IPS-18c (cell line): ENCODE measurements around the gene TACR2.

Experiments used
- H3K4me3 ChIP-seq: 2 replicates; pipeline ENCODE4 v1.7.0; 2013; ENCODE audit warnings: low read depth, mild to moderate bottlenecking, low read length, moderate library complexity; ENCODE audit not compliant: insufficient read depth
- H3K9me3 ChIP-seq: one replicate; pipeline ENCODE4 v1.6.1; 2013; ENCODE audit warnings: mild to moderate bottlenecking, low read length, moderate library complexity; ENCODE audit not compliant: control insufficient read depth, insufficient read depth

Gene TACR2

GRCh38 chr10:69416695-69417094, at the start of gene TACR2:
TSS of gene TACR2 (minus strand) at chr10:69416918. CDS start at chr10:69416323, 595 bp downstream.
- H3K9me3 ChIP-seq = no peaks in the 10 kb centered on the region
- no peak within 1 kb of the TSS for H3K4me3 ChIP-seq

- no peak overlapping the region for H3K4me3 ChIP-seq
- H3K9me3 ChIP-seq = no peaks in the 10 kb centered on the region
These were observed 49.4 kb upstream of the TACR2 start for GRCh38 chr10:69466158-69466490.

- H3K4me3 ChIP-seq = no peak overlapping the region
- H3K9me3 ChIP-seq = no peaks in the 10 kb centered on the region
These were observed 48.9 kb upstream of the TACR2 start for GRCh38 chr10:69465457-69466157.

- H3K9me3 ChIP-seq = no peaks in the 10 kb centered on the region
- H3K4me3 ChIP-seq = no peak overlapping the region
These were observed 48.2 kb upstream of the TACR2 start for GRCh38 chr10:69464801-69465401.

- no peak overlapping the region for H3K4me3 ChIP-seq
- H3K9me3 ChIP-seq = no peaks in the 10 kb centered on the region
These were observed 47.7 kb upstream of the TACR2 start for GRCh38 chr10:69464401-69464800.

- no peaks in the 10 kb centered on the region for H3K9me3 ChIP-seq
- H3K4me3 ChIP-seq = no peak overlapping the region
These were observed 47.2 kb upstream of the TACR2 start for GRCh38 chr10:69463886-69464285.

- Histone ChIP-seq H3K9me3 (no peaks in the 10 kb centered on the region), H3K4me3 (no peak overlapping the region)
These were observed 44.7 kb upstream of the TACR2 start for GRCh38 chr10:69461243-69462025.

GRCh38 chr10:69460576-69461242, 44.0 kb upstream of the TACR2 start:
- Histone ChIP-seq H3K4me3 (no peak overlapping the region), H3K9me3 (no peaks in the 10 kb centered on the region)

- H3K9me3 ChIP-seq = no peaks in the 10 kb centered on the region
- no peak overlapping the region for H3K4me3 ChIP-seq
These were observed 43.3 kb upstream of the TACR2 start for GRCh38 chr10:69459893-69460575.

GRCh38 chr10:69459101-69459790, 42.5 kb upstream of the TACR2 start:
- Histone ChIP-seq H3K9me3 (no peaks in the 10 kb centered on the region), H3K4me3 (no peak overlapping the region)

- Histone ChIP-seq H3K9me3 (no peaks in the 10 kb centered on the region), H3K4me3 (no peak overlapping the region)
These were observed 41.8 kb upstream of the TACR2 start for GRCh38 chr10:69458430-69459100.

- H3K4me3 ChIP-seq = no peak overlapping the region
- H3K9me3 ChIP-seq = no peaks in the 10 kb centered on the region
These were observed 41.1 kb upstream of the TACR2 start for GRCh38 chr10:69457771-69458237.

- Histone ChIP-seq H3K4me3 (no peak overlapping the region), H3K9me3 (peaks cover 3% of the 10 kb centered on the region)
These were observed 40.4 kb upstream of the TACR2 start for GRCh38 chr10:69456880-69457693.

GRCh38 chr10:69455006-69455763, 38.5 kb upstream of the TACR2 start:
- Histone ChIP-seq H3K9me3 (peaks cover 8% of the 10 kb centered on the region), H3K4me3 (no peak overlapping the region)

- Histone ChIP-seq H3K4me3 (no peak overlapping the region), H3K9me3 (peaks cover 8% of the 10 kb centered on the region)
These were observed 37.1 kb upstream of the TACR2 start for GRCh38 chr10:69453795-69454194.
